HG02763 (cell line): Measurements from ENCODE around the gene WDR72.
"Not testable (repeated sequence)": the region's sequence is repeated elsewhere in the genome, so short reads cannot be mapped to it uniquely, and the experiment has no call there.

ENCODE experiments used
- ATAC-seq: cut with Tn5 transposase; IDR thresholded peaks from one replicate; pipeline ENCODE4 v1.9.1; 2021; ENCODE audit warnings: mild to moderate bottlenecking, moderate library complexity; ENCODE audit not compliant: unreplicated experiment

Gene WDR72

GRCh38 chr15:53540626-53541300, 218.7 kb downstream of the WDR72 start:
- not testable (repeated sequence) for ATAC-seq

- ATAC-seq, result no peak
These were observed 219.6 kb downstream of the WDR72 start for GRCh38 chr15:53539878-53540277.

- no peak for ATAC-seq
These were observed 222.9 kb downstream of the WDR72 start for GRCh38 chr15:53536479-53537120.

- ATAC-seq, result no peak
These were observed 223.6 kb downstream of the WDR72 start for GRCh38 chr15:53535886-53536285.

GRCh38 chr15:53534105-53534839, 225.2 kb downstream of the WDR72 start:
- ATAC-seq, result no peak

- no peak for ATAC-seq
These were observed 228.7 kb downstream of the WDR72 start for GRCh38 chr15:53530761-53531160.

GRCh38 chr15:53527996-53528395, 231.5 kb downstream of the WDR72 start:
- no peak for ATAC-seq

- no peak for ATAC-seq
These were observed 233.6 kb downstream of the WDR72 start for GRCh38 chr15:53525894-53526293.

GRCh38 chr15:53522991-53523390, 236.5 kb downstream of the WDR72 start:
- no peak for ATAC-seq

- no peak for ATAC-seq
These were observed 238.5 kb downstream of the WDR72 start for GRCh38 chr15:53520996-53521395.

GRCh38 chr15:53513431-53513830, 246.0 kb downstream of the WDR72 start:
- ATAC-seq, result no peak

- ATAC-seq, result no peak
These were observed 247.4 kb downstream of the WDR72 start for GRCh38 chr15:53512029-53512428.

GRCh38 chr15:53511175-53511574, 248.3 kb downstream of the WDR72 start:
- ATAC-seq, result no peak

- no peak for ATAC-seq
These were observed 253.1 kb downstream of the WDR72 start for GRCh38 chr15:53506370-53506769.

GRCh38 chr15:53498996-53499395, 260.5 kb downstream of the WDR72 start:
- no peak for ATAC-seq

- ATAC-seq, result no peak
These were observed 269.1 kb downstream of the WDR72 start for GRCh38 chr15:53490341-53490740.

- no peak for ATAC-seq
These were observed 277.4 kb downstream of the WDR72 start for GRCh38 chr15:53482055-53482454.

- no peak for ATAC-seq
These were observed 281.3 kb downstream of the WDR72 start for GRCh38 chr15:53477981-53478766.

- no peak for ATAC-seq
These were observed 285.6 kb downstream of the WDR72 start for GRCh38 chr15:53473886-53474285.

- no peak for ATAC-seq
These were observed 286.0 kb downstream of the WDR72 start for GRCh38 chr15:53473435-53473834.

- no peak for ATAC-seq
These were observed 286.6 kb downstream of the WDR72 start for GRCh38 chr15:53472883-53473282.
